Islet of Langerhans (tissue), 1 donor: ENCODE data around the gene WIZ.
"Not testable (repeated sequence)": the region's sequence is repeated elsewhere in the genome, so short reads cannot be mapped to it uniquely, and the experiment has no call there.

Source experiments
- FAIRE-seq: peaks from one replicate; lab custom pipeline; 2011; peaks lifted over from hg19 to GRCh38; lab: Jason Lieb, UNC

WIZ gene

DNA sequence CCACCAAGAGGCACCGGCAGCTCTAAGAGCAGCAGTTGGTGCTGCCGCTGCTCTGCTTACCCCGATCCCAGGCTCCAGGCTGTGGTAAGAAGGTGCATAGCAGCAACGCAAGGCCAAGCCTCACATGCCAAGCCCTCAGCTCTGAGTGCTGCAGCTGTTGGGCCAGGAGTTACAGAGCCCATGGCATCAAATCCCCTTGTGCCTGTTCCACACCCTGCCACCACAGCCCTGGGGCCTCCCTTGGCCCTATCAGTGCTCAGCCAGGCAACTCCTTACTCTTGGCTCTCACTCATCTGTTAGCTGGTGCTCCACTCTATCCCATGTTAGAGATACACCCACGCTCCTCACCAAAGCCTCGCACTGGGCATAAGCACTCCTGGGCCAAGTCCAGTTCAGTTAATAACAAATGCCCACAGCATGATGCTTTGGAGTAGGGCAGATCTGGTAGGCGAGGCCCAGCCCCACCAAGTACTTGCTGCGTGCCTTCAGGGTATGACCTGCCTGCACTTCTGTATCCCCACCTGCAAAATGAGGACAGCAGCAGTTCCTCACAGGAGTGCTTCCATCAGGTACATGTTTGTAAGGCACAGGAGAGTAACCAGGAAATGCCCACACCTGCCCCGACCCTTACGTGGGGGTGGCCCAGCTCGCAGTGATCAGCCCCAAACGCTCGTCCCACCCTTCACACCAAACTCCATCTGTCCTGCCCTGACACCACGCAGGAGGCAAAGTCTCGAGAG lies 47.2 kb downstream of the WIZ start:
- no peak for FAIRE-seq

GRCh38 chr19:15401397-15401710 lies 48.4 kb downstream of the WIZ start:
- FAIRE-seq = no peak

DNA sequence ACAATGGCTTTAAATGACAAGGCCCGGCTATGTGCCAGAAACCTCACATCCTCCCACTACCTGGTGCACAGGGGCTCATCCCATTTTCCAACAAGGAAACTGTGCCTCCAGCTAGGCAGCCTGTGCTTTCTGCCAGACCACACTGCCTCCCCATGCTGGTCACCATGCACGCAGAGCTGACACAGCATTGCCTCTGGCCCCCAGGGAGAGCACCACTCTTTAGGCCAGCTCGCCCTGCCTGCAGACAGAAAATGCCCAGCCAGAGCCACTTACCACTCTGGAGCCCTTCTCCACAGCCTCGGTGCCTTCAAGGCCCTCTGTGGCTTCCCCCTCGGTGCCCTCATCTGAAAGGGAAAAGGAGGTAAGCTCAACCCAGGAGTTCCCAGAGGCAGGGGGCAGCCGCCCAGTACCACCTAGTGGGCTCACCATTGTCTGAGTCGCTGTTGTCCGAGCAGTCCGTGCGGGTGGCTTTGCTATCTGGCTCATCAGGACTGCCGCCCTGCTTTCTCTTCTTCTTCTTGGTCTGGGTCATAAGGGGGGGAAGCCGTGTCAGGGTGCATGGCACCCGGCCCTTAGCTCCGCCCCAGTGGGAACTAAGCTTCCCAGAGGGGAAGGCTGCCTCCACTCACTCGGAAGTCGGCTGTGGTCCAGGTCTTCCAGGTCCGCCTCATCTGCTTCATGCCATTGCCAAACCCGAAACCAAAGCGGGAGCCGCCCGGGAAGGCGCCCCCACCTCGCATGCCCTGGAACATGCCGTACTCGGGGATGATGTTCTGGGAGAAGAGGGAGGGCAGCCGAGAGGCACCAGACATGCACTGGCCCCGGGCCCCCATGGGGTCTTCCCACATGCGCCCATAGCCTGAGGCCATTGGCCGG lies 49.0 kb downstream of the WIZ start:
- FAIRE-seq = no peak

DNA sequence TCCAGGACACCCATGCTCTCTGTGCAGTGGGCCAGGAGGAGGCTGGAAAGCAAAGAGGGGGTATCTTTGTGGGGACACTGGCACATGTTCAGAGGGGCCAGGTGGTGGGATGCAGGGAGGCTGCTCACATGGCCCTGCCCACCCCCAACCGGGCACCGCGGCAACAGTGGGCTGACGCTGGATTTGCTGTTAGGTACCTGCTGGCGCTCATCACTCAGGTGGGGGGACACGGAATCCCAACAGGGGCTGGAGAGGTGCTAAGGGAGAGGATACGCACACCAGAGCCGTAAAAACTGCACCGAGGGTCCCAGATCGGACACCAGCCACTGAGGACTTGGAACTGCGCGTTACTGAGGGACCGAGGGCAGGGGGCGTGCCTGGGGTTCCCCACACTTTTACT lies 50.1 kb downstream of the WIZ start:
- FAIRE-seq = no peak

DNA sequence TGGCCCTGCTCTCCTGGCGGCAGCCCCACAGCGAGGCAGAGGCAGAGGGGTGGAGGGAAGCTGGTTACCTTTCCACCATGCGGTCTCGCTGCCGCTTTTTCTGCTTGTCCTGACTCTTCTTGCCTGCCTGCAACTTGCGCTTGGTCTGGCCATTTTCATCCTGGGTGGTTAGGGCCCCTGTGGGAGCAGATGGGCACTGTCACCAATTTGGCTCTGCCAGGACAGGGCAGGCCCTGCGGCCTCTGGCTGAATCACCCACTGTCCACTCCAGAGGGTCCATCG lies 50.6 kb downstream of the WIZ start:
- no peak for FAIRE-seq

GRCh38 chr19:15398501-15399233 lies 51.1 kb downstream of the WIZ start:
- no peak for FAIRE-seq

DNA sequence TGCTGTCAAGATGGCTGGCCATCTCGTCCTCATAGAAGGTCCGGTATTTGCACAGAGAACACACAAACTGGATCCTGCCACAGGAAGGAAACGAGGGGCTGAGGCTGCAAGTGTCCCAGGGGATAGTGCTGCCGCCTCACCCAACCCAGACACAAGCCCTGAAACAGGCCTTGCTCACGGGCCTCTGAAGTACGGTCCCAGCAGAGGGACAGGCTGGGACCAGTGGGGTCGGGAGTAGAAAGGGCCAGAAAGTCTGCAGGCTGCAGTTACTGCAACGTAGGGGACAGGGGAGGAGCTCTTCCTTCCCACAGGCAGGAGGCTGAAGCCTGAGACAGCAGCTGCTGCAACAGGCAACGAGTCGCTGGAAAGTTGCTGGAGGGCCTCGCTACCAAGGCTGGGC lies 52.0 kb downstream of the WIZ start:
- no peak for FAIRE-seq

DNA sequence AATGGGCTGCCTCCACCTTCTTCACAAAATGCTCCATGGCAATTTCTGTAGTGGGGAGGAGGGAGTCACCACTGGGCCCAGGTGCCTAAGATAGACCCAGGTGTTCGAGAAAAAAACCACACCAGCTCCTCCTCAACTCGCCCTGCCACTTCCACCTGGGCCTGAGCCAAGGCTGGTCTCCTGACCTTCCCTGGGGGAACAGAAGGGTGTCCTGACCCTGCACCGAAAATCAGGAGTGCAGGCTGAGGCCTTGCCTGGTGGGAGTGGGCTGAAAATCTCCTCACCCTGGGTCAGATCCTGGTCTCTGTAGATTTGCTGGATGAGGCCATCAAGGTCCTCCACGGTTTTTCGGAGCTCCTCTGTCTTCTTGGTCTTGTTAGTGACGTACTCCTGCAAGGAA lies 52.5 kb downstream of the WIZ start:
- FAIRE-seq = no peak

DNA sequence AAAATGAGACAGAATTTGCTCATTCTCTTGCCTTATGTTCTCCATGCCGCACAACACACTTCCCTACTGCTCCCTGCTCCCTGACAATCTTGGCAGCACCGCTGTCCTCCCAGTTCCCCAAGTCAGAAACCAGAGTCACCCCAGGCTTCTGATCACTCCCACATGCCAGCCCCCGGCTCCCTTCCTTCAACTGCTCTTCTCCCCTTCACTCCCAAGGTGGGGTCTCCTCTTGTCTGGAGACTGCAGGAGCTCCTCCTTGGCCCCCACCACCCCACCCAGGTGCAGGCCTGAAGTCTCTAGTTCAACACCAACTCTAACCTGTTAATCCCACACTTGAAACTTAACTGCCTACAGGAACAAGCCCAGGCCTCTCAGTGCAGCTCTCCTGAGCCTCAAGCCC lies 53.3 kb downstream of the WIZ start:
- no peak for FAIRE-seq

- not testable (repeated sequence) for FAIRE-seq
Measured at GRCh38 chr19:15395251-15395650, 54.5 kb downstream of the WIZ start.

- no peak for FAIRE-seq
Measured at GRCh38 chr19:15394426-15394825, 55.3 kb downstream of the WIZ start.

- FAIRE-seq = no peak
Measured at GRCh38 chr19:15393963-15394362, 55.8 kb downstream of the WIZ start.

DNA sequence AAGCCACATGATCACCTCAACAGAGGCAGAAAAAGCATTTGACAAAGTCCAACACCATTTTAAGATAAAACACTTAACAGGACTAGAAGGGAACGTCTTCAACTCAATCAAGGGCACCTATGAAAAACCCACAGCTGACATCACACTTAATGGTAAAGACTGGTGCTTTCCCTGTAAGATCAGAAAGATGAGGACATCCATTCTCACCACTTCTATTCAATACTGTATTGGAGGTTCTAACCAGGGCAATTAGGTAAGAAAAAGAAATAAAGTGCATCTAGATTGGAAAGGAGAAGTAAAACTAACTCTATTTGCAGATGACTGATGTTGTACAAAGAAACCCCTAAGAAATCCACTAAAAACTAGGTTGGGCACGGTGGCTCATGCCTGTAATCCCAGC lies 58.9 kb downstream of the WIZ start:
- no peak for FAIRE-seq

GRCh38 chr19:15381864-15382263 lies 67.9 kb downstream of the WIZ start:
- no peak for FAIRE-seq

DNA sequence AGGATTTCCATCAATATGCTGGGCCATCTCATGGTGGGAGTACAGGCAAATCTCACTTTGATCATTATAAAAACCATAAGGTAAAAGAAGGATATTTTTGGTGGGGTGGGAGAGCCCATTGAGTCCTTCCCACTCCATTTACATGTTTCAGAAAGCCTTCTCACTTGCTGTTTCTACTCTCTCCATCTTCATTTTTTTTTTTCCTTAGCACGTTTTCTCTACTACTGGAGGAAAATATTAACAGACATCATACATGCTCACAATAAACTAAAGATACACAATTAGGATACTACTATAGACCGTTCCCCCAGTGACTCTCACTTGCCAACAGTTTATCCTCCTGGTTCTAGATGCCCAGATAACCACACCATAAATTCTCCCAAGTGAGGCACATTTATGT lies 68.3 kb downstream of the WIZ start:
- FAIRE-seq = no peak

DNA sequence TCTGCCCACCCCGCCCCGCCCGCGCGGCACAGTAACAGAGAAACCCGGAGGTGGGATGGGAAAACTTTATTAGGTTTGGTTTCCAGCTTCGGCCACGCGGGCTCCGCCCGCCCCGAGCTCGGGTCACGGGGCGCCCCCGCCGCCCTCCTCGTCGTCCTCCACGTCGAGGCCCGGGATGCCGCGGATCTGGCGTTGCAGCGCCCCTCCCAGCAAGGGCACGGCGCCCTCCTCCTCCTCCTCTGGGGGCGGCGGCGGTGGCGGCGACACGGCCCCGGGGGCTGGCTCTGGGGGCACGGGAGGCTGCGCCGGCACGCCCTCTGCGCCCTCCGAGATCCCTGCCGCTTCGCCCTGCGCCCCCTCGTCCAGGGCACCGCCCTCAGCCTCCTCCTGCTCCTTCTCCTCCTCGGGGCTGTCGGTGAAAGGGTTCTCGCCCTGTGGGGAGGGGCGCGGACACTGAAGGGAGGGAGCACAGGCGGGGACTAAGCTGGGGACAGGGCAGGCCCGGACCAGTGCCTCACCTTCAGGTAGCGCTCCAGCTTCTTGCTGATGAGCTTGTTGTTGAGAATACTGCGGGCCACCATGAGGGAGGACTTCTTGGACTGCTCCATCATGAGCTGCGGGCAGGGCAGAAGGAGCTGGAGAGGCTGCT lies 69.6 kb downstream of the WIZ start:
- FAIRE-seq = no peak

DNA sequence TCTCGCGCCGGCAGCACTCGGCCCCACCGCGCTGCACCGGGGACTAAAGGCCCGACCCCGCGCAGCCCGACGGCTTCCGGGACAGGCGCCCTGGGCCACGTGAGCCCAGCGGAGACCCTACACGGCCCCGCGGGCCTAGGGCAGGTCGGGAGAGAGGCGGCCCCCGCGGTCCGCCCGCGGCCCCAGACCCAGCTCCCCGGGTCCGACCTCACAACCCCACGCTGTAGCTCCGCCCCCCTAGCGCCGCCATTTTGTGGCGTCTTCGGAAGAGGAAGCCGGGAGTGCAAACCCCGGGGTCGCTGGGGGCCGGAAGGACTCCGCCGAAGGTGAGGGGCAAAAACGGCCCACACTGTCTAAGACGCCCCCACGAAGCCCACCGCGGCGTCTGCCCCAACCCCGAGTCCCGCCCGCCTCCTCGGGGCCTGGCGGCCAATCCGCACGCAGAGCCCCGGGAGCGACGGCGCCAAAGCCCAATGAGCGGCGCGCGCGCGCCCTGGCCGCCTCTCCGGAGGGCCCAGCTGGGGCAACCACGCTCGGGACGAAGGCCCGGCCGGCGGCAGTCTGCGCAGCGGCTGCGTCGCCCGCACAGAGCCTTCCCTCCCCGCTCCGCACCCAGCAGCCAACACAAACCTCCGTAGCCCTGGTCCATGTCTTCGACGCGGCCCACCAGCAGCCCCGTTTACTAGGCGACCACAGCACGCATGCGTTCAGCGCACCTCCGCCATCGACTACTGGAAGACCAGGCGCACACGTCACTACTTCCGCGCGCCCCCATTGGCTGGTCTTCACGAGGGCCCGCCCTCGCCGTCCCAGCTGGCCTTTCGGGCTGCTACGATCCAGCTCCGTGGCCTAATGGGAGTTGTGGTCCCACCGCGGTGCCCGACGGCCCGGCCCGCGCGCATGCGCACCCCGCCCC lies 70.4 kb downstream of the WIZ start, which contains the start of gene AKAP8:
AKAP8 (minus strand) TSS at position 705 of the 916 bp plus-strand sequence; CDS start at position 649, 56 bp downstream.
- FAIRE-seq = no peak

DNA sequence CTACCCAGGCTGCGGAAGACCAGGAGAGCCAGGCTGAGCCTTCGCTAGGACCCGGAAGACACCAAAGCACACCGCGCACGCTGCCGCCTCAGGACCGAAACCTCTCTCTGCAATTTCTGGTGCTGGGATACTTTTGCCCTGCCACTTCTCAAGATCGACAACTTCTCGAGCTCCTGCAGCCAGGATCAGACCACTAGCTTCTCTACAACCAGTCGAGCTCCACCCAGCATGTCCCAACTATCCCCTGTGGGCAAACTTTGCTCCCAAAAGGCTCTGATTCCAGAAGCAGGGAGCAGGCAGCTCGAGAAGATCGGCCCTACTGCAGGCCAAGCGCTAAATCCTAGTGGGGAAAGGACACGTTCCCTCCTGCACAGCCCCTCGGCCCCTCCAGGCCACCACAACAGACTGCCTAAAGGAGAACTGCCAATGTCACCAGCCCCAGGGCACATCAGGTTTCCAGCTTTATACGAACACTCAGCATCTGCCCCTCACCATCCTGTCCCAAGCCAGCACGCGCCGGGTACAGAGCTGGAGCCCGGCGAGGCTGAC lies 71.1 kb downstream of the WIZ start:
- FAIRE-seq = no peak

DNA sequence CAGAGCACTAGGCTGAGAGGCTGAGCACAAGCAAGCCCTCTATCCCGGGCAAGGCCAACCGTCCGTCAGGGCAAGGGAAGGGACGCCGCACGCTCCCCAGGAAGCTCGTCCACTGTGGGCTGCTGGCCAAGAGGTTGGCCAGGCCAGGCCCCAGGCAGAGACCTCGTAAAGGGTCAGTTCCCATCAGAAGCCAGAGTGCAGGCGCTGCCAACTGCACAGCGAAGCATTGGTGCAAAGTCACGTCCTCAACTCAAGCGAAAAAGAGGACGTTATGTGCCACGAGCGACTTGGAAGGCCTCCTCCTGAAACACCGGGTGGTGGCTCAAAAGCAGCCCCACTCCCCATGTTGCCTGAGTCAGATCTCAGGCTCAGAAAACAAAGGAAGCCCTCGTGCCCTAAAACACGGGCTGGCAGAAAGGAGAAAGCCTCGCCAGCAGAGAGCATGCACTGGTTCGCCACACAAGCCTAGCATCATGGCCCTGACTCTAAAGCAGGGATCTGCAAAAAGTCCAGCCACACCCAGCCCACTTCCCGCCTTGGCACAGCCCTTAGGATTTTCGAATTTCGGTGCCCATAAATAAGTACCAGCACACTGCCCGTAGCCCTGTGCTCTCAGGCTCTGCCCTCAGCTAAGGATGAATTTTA lies 74.8 kb downstream of the WIZ start:
- no peak for FAIRE-seq

DNA sequence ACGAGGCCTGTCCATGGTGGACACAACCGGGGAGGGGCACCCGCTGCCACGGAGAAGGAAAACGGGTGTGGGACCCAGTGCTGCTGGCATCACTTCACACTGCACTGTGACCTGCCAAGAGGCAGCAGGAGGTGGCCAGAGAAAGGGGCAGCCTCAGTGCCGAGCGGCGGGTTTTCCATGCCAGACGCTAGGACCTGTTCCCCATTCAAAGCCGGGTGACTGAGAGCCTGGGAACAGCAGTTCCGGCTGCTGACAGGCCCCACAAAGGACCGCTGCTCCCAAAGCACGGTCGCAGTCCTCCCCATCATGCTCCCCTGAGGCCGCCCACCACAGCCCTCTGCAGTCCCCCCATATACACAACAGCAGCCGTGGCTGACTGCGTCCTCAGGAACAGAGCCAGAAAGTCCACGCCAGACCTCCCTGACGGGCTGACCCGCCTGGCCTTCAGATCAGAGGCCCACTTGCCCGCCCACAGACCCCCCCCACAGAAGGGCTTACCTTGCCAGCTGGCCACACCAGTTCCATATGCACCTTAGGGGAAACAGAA lies 75.6 kb downstream of the WIZ start:
- no peak for FAIRE-seq

- no peak for FAIRE-seq
Measured at GRCh38 chr19:15373644-15374043, 76.1 kb downstream of the WIZ start.
